GM12864 (cell line): ENCODE results near the gene GAR1.

Experiments
- DNase-seq: peaks from one replicate; pipeline ENCODE4 v3.0.0-alpha.2; 2011; ENCODE audit warnings: low read depth
- H3K4me3 ChIP-seq: 2 replicates; pipeline ENCODE4 v1.5.1; 2011; ENCODE audit warnings: mild to moderate bottlenecking, low read depth, low read length, control low read depth
- TF ChIP-seq, protein P1 (sequence below): IDR thresholded peaks from 2 replicates; pipeline ENCODE4 v1.5.1; 2011; ENCODE audit warnings: low read depth, mild to moderate bottlenecking, moderate library complexity, low read length, control low read depth, inconsistent platforms; ENCODE audit errors: missing control alignments

The GAR1 gene

DNA sequence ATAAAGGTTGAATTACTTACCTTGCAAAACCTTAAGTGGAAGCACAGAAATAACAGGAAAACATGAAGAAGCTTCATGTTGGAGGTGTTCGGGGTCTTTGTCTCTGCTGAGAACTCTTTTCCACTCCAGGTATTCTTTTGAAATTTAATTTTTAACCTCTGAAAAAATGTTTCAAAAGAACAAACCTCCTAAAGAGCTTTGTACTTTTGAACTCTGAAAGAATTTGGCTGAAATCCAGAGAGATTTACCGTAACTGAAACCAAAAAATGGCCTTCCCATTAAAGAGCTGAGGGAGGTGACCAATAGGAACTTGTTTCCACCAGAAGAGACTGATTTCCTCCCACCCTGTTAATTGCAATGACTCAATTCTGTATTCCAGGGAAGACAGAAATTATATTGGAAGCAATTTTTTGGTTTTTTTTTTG, 13.7 kb upstream of the GAR1 start, which contains the start of gene CFI:
CFI (minus strand) TSS at position 105 of the 425 bp plus-strand sequence; CDS start at position 77, 28 bp downstream.
- TF ChIP-seq, protein P1, sequence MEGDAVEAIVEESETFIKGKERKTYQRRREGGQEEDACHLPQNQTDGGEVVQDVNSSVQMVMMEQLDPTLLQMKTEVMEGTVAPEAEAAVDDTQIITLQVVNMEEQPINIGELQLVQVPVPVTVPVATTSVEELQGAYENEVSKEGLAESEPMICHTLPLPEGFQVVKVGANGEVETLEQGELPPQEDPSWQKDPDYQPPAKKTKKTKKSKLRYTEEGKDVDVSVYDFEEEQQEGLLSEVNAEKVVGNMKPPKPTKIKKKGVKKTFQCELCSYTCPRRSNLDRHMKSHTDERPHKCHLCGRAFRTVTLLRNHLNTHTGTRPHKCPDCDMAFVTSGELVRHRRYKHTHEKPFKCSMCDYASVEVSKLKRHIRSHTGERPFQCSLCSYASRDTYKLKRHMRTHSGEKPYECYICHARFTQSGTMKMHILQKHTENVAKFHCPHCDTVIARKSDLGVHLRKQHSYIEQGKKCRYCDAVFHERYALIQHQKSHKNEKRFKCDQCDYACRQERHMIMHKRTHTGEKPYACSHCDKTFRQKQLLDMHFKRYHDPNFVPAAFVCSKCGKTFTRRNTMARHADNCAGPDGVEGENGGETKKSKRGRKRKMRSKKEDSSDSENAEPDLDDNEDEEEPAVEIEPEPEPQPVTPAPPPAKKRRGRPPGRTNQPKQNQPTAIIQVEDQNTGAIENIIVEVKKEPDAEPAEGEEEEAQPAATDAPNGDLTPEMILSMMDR, result no peak
- no peak within 1 kb of the TSS for H3K4me3 ChIP-seq
- no peak for DNase-seq

DNA sequence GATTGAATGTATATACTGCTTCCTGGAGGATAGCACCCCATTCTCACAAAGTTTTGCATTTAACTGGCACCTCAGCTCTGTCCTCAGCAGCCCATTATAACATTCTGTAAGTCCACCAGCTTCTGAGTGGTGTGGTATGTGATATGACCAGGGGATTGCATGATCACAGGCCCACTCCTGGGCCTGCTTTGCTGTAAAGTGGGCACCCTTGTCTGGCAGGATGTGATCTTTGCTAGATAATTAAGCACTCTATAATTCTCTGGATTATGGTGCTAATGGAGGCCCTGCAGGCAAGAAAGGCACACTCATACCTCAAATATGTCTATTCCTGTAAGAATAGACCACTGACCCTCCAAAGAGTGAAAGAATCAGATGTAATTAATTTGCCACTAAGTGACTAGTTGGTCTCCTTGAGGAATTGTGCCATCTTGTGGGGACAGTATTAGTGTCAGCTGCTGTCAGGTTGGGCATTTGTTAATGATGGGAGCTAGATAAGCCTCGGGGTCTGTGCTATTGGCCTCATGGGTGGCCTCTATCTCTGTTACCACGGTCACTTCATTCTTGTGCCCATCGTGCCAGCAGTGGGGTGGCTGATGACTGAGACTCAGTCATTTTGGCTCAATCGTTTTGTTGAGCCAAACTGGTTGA, 11.5 kb upstream of the GAR1 start:
- TF ChIP-seq, protein P1, result peak; percentile 36
- no peak overlapping the region for H3K4me3 ChIP-seq
- DNase-seq, result peak; percentile 8

DNA sequence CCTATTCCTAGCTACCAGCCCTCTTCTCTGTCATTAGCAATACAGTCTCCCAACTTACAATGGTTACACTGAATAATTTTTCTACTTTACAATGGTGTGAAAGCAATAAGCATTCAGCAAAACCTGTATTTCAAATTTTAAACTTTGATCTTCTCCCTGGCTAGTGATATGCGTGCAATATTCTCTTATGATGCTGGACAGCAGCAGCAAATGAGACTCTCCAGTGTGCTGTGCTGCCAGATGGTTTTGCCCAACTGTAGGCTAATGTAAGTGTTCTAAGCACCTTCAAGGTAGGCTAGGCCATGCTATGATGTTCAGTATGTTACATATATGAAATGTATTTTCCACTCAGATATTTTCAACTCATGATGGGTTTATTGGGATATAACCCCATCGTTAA, 5.9 kb upstream of the GAR1 start:
- TF ChIP-seq, protein P1, result no peak
- no peak overlapping the region for H3K4me3 ChIP-seq
- no peak for DNase-seq

DNA sequence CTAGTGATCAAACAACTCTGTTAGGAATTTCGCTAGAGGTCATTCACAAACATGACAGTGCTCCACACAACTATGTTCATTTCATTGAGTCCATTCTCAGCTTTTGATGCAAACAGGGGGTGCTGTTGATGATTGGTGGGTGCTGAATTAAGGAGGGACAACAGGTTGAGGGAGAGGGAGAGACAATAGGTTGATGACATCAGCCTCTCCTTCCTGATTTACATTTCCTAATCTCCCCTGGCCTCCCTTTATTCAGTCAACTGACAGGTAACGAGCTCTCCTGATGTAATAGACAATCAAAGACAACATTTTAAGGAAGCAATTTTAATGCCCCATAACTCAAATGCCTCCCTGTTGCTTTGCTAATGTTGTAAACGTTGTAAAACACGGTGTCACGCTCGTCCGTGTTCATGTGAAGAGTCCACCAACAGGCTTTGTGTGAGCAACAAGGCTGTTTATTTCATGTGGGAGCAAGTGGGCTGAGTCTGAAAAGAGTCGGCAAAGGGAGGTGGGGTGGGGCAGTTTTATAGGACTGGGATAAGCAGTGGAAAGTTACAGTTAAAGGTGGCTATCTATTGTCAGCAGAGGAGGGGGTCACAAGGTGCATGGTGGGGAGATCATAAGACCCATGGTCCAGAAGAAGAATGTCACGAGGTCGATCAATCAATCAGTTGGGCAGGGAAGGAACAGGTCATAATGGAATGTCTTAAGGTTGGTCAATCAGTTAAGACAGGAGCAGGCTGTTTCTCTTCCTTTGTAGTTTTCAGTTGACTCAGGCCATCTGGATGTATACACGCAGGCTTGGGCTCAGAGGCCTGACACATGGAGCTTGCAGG, 4.8 kb upstream of the GAR1 start:
- no peak for DNase-seq
- TF ChIP-seq, protein P1, result no peak
- no peak overlapping the region for H3K4me3 ChIP-seq

DNA sequence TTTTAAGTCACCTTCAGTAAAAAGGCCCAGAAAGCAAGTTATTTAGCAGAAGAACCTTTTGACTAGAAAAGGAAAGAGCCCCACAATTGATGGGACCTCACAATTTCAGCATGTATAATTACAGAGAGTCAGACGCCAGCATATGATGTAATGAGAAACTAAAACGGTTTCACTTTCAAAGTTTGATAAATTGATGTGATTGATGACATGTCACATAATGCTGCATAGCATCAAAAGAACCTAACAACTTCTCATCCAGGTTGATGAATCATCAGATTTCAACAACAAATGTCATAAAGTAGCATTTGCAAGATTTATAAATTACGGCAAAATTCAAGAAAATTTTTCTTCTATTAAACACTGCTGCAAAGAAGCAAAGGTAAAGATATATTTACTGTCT, 3.9 kb upstream of the GAR1 start:
- no peak for DNase-seq
- H3K4me3 ChIP-seq, result no peak overlapping the region
- TF ChIP-seq, protein P1, result no peak

DNA sequence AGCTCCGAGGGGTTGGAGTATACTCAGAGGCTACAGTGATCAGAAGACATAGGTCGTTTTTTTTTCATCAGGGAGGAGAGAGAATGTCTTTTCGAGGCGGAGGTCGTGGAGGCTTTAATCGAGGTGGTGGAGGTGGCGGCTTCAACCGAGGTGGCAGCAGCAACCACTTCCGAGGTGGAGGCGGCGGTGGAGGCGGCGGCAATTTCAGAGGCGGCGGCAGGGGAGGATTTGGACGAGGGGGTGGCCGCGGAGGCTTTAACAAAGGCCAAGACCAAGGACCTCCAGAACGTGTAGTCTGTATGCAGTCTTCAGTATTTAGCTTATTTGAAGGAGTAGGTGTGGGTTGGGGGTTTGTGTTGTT, 500 bp downstream of the GAR1 start:
- peak overlapping the region; percentile 100 for H3K4me3 ChIP-seq
- TF ChIP-seq, protein P1, result no peak
- DNase-seq, result no peak

DNA sequence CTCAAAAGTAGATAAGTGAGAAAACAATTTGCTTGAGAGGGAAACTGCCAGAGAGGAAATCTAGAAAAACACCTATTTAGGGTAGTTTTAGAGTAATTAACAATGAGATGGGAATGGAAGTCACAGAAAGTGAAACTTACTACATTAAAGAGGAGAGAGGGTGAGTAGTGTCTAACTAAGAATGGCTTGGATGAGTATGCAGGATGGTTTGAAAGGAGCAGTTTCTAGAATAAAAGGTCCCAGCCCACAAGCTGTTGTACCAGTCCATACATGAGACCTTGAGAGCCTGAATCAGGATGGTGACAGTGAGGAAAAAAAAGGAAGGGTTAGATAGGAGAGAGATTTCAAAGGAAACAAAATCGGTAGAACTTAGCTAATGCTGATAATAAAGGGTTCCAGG, 1.3 kb downstream of the GAR1 start:
- TF ChIP-seq, protein P1, result no peak
- no peak for DNase-seq
- peak overlapping the region; percentile 100; the same call in 1 of the 2 replicates for H3K4me3 ChIP-seq
